ENCODE results near the gene EP400. TPM values are rescaled to one million over a fixed set of nuclear protein-coding genes. Genes with fewer than 3 reads are reported as not detected.

EP400 gene
- total and polyA plus RNA-seq, 2 of the 13 experiments (the other 11 are each of a cell fraction or from before 2014, with no cell fraction given) = 4.9 to 5.0 TPM

DNA sequence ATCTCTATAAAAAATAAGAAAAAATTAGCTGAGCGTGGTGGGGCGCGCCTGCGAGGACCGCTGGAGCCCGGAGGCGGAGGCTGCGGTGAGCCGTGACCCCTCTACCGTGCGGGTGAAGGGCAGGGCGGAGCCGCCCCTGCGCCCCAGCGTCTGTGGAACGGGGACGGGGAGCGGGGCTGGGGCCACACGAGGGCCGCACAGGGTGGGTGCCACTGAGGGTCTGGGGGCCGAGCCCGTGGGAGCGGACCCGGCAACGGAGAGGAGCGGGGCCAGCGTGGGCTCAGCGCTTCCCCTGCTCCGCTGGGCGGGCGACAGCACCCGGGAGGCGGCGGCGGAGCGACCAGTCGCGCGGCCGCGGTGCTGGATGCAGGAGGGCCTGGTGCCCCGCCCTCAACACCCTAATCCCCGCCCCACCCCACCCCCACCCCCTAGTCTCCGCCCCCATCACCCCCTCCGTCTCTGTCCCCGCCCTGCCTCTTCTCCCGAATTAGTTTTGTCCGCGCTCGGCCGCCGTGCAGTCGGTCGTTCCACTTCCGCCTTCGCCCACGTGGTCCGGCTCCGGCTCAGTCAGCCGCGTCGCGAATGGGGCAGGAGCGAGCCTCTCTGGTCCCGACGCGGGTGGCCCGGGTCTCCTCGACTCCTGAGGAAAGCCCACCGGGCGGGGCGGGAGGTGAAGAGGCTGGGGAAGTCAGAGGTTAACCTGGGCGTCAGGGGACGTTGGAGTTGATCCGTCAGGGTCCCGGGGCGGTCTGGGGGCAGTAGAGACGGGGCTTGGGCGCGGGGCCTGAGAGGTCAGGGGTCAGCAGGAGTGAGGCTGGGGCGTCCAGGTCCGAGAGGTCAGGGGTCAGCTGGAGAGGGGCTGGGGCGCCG, 20.8 kb upstream of the EP400 start, which contains the start of gene PUS1 (continued):
- TF ChIP-seq, protein P1, sequence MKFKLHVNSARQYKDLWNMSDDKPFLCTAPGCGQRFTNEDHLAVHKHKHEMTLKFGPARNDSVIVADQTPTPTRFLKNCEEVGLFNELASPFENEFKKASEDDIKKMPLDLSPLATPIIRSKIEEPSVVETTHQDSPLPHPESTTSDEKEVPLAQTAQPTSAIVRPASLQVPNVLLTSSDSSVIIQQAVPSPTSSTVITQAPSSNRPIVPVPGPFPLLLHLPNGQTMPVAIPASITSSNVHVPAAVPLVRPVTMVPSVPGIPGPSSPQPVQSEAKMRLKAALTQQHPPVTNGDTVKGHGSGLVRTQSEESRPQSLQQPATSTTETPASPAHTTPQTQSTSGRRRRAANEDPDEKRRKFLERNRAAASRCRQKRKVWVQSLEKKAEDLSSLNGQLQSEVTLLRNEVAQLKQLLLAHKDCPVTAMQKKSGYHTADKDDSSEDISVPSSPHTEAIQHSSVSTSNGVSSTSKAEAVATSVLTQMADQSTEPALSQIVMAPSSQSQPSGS (CRISPR knock-in tag; IDR thresholded peaks at IDR 0.05) = no peak; the same call in 1 of the 2 replicates
- TF ChIP-seq HOXA9 (CRISPR knock-in tag; IDR thresholded peaks at IDR 0.05; ENCODE audit: borderline replicate concordance) = peak; percentile 85
- 0 out of 2 replicates have a peak, but pooled peaks have one; percentile 35 for TF ChIP-seq SMYD3 (CRISPR knock-in tag; IDR thresholded peaks at IDR 0.05)
- no peak for TF ChIP-seq ATM (IDR thresholded peaks at IDR 0.05; ENCODE audit: borderline replicate concordance)
- TF ChIP-seq RELA (CRISPR knock-in tag; IDR thresholded peaks at IDR 0.05) = no peak
- TF ChIP-seq EED (CRISPR knock-in tag; IDR thresholded peaks at IDR 0.05) = peak; percentile 79; the same call in 1 of the 2 replicates
- peak; percentile 41; the same call in 1 of the 2 replicates for TF ChIP-seq ZNF501 (CRISPR knock-in tag; IDR thresholded peaks at IDR 0.05)
- no peak for TF ChIP-seq NCOA1 (CRISPR knock-in tag; IDR thresholded peaks at IDR 0.05)
- peak; percentile 93 for TF ChIP-seq GABPB1 (CRISPR knock-in tag; IDR thresholded peaks at IDR 0.05)
- no peak for TF ChIP-seq GTF2F1 (IDR thresholded peaks at IDR 0.05; ENCODE audit: low read length)
- no peak for TF ChIP-seq FOXP1 (IDR thresholded peaks at IDR 0.05)
- no peak for TF ChIP-seq FOXP1 (CRISPR knock-in tag; IDR thresholded peaks at IDR 0.05)
- TF ChIP-seq, protein P2, sequence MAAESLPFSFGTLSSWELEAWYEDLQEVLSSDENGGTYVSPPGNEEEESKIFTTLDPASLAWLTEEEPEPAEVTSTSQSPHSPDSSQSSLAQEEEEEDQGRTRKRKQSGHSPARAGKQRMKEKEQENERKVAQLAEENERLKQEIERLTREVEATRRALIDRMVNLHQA (CRISPR knock-in tag; IDR thresholded peaks at IDR 0.05) = no peak
- no peak for TF ChIP-seq CC2D1A (CRISPR knock-in tag; IDR thresholded peaks at IDR 0.05)
- TF ChIP-seq ZNF562 (CRISPR knock-in tag; IDR thresholded peaks at IDR 0.05; ENCODE audit: borderline replicate concordance) = 0 out of 2 replicates have a peak, but pooled peaks have one; percentile 35
- no peak; the same call in 1 of the 2 replicates for TF ChIP-seq SOX13 (IDR thresholded peaks at IDR 0.05)
- no peak; a peak in 1 of 4 replicates for TF ChIP-seq SOX13 (CRISPR knock-in tag; conservative IDR thresholded peaks at IDR 0.05 in 1 of 2, IDR thresholded peaks at IDR 0.05 in 1 of 2)
- no peak for TF ChIP-seq HNRNPL (IDR thresholded peaks at IDR 0.05; ENCODE audit: low read depth, low read length)
- TF ChIP-seq CCDC6 (CRISPR knock-in tag; IDR thresholded peaks at IDR 0.05) = peak; percentile 77; the same call in 1 of the 2 replicates
- no peak for TF ChIP-seq ZNF550 (CRISPR knock-in tag; IDR thresholded peaks at IDR 0.05; ENCODE audit: borderline replicate concordance)
- no peak; the same call in 1 of the 2 replicates for TF ChIP-seq ZBTB7B (CRISPR knock-in tag; IDR thresholded peaks at IDR 0.05)
- 0 out of 2 replicates have a peak, but pooled peaks have one; percentile 58 for TF ChIP-seq ZNF850 (CRISPR knock-in tag; conservative IDR thresholded peaks at IDR 0.05)
- TF ChIP-seq FOXC1 (CRISPR knock-in tag; IDR thresholded peaks at IDR 0.05; ENCODE audit: borderline replicate concordance) = peak; percentile 77
- TF ChIP-seq ZNF354B (CRISPR knock-in tag; IDR thresholded peaks at IDR 0.05) = no peak
- TF ChIP-seq ZBTB42 (CRISPR knock-in tag; IDR thresholded peaks at IDR 0.05) = no peak
- TF ChIP-seq AGO2 (optimal IDR thresholded peaks at IDR 0.05; ENCODE audit: low read depth, low read length) = peak; percentile 11
- no peak for TF ChIP-seq ZFAT (CRISPR knock-in tag; conservative IDR thresholded peaks at IDR 0.05)
- TF ChIP-seq MED13 (CRISPR knock-in tag; IDR thresholded peaks at IDR 0.05) = peak; percentile 25; the same call in 1 of the 2 replicates
- TF ChIP-seq AGO1 (IDR thresholded peaks at IDR 0.05; ENCODE audit: low read depth, low read length, poor library complexity, severe bottlenecking) = no peak
